HL-60/S4 treated with retinoic acid at 250 ng/mL for 4 days and 3 days (cell line): Measurements from ENCODE around the gene INO80.

Experiments
- in situ Hi-C: fragments of 300-500 bp; cut with MboI; formaldehyde crosslinking; loops from 2 replicates; pipeline ENCODE4 v1.7.0; 2022; ENCODE audit warnings: low sequenced_read_pairs

Gene INO80

DNA sequence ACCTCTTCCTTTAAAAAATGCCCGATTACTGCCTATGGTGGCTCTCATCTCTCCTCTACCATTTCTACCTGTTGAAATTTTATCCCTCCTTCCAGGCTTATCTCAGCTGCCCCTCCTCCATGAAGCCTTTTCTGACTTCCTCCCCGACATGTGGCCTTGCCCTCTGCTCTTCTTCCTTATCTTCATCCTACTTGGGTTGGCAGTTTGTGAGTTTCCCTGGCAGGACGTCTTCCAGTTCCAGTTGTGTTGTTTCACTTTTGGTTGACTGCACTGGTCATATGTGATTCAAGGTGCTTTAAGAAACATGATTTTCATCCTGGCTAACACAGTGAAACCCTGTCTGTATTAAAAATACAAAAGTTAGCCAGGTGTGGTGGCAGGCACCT is 182.6 kb downstream of the INO80 start:
- in situ Hi-C loops = no loop called here

DNA sequence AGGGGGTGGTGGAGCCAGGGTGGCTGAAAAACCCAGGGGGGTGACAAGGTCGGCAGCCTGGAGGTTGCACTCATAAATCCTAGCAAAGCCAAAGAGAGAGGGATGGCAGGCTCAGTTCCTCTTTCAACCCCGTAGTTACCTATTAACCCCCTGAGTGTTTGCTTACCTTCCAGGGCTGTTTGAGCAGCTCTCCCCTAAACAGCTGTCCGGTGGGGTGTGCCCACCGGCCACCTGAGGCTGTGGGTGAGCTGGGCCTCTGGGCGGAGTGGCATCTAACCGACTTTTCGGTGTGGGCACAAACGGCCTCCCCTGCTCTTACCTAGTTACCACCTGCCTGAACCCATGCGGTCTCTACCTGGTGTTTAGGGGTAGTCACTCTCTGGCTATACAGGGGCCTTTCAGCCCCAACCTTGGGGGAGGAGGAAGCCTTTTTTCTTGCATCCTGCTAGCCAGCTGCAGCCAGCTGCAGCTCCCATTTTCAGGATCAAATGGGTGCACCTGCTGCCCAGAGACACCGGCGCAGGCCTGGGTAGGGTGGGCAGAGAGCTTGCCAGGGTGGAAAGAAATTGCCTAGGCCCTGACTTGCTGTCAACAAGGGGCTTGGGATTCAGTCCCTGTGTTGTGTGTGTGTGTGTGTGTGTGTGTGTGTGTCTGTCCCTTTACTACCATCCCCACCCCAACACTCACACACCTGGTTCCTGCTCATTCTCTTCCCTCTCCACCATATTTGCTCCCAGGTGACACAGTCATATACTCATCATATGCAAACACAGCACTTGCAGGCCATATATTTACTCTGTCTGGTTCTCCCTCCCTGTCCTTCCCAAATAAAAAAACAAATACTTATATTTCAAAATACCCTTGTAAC is 183.2 kb downstream of the INO80 start:
- in situ Hi-C loops = no loop called here

DNA sequence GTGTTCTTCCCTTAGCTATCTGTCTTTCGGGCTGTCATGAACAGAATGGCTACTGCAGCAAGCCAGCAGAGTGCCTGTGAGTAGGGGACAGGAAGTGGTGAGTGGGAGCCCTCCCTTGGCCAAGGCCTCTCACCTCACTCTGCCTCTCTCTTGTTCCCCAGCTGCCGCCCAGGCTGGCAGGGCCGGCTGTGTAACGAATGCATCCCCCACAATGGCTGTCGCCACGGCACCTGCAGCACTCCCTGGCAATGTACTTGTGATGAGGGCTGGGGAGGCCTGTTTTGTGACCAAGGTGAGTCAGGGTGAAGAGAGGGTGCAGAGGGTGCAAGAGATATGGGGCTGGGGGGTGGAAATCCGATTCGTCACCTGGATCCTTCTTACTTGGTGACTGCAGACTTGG is 183.9 kb downstream of the INO80 start:
- in situ Hi-C loops = no loop called here

DNA sequence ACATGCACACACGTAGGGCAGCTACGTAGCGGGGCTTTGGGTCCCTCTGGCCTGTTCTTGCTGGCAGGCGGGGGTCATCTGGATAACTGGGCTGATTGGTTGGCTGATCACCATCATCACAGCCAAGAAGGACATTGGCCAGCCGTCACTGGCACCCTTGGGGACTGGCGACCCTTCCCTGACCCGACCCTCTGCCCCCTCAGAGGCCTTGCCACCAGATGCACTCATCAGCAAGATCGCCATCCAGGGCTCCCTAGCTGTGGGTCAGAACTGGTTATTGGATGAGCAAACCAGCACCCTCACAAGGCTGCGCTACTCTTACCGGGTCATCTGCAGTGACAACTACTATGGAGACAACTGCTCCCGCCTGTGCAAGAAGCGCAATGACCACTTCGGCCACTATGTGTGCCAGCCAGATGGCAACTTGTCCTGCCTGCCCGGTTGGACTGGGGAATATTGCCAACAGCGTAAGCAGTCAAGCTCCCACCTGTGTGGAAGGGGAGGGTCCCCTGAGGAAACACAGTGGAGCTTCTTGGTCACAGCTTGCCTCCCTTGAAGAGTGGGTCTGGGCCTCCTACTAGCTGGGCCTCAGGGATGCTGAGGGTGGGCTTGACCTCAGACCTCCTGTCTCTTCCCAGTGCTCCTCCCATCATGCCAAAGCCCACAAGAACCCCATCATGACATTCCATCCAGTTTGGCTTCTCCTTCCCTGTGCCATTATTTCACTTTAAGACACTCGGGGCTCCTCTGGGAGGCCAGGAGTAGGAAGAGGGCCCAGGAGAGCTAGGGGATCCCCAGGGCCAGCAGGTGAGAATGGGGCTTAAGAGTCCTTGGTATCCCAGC is 184.6 kb downstream of the INO80 start:
- in situ Hi-C loops = no loop called here

GRCh38 chr15:40930430-40931299 is 185.4 kb downstream of the INO80 start:
- in situ Hi-C loops = no loop called here

DNA sequence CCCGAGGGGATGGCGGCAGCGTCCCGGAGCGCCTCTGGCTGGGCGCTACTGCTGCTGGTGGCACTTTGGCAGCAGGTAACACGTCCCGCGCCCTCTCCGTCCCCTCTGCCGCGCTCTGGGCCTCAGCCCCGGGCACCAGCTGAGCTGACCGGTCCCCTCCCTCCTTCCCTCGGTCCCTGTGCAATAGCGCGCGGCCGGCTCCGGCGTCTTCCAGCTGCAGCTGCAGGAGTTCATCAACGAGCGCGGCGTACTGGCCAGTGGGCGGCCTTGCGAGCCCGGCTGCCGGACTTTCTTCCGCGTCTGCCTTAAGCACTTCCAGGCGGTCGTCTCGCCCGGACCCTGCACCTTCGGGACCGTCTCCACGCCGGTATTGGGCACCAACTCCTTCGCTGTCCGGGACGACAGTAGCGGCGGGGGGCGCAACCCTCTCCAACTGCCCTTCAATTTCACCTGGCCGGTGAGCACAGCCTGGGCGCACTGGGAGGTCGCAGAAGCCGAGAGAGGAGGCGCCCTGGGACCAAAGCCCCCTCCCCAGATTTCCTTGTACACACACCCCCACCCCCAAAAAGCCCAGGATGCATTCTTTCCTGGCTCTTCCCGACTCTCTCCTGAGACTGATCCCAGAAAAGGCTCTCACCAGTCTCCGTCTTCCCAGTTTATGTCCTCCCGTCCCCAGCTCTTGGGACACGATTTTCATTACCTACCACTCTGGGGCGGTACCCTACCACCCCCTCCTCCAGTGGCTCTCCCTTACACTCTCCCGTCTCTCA is 186.2 kb downstream of the INO80 start:
- in situ Hi-C loops = no loop called here
